IMR-90 (cell line): Measurements from ENCODE around the gene NHLRC3. TPM values are rescaled to one million over a fixed set of nuclear protein-coding genes. Genes with fewer than 3 reads are reported as not detected.

Experiments used
- ATAC-seq: fragments of 200-7000 bp; cut with Tn5 transposase; 2 replicates; pipeline ENCODE4 v1.9.1; 2020; ENCODE audit warnings: low read depth, mild to moderate bottlenecking, moderate library complexity
- BruUV-seq: library from RNA; stranded (reverse); fragments of 400-500 nt; replicated peaks from 2 replicates; lab custom pipeline; 2021; lab: Mats Ljungman, UMichigan
- CTCF ChIA-PET: fragments of 300-600 bp; formaldehyde crosslinking; extraction: SDS; loops from one replicate; lab custom pipeline; 2021; ENCODE audit warnings: antibody characterized with exemption; lab: Yijun Ruan, JAX
- POLR2A ChIA-PET: fragments of 300-600 bp; sonication (Branson Sonifier 250); formaldehyde crosslinking; loops from one replicate; lab custom pipeline; 2022; ENCODE audit warnings: antibody characterized with exemption; ENCODE audit not compliant: unreplicated experiment; lab: Charles Lee
- DNase-seq: peaks from one replicate; pipeline ENCODE4 v3.0.0; 2013
- H2AFZ ChIP-seq: replicated peaks from 2 replicates; pipeline ENCODE3; 2013; ENCODE audit warnings: low read length, mild to moderate bottlenecking; ENCODE audit not compliant: poor library complexity
- H2AK5ac ChIP-seq: 2 replicates; pipeline ENCODE4 v1.6.1; 2013; ENCODE audit warnings: low read depth, low read length, inconsistent platforms
- H2AK9ac ChIP-seq: replicated peaks from 2 replicates; pipeline ENCODE3; 2013; ENCODE audit warnings: mild to moderate bottlenecking, low read depth, low read length, moderate library complexity; ENCODE audit not compliant: poor library complexity
- H2BK120ac ChIP-seq: 2 replicates; pipeline ENCODE4 v1.6.1; 2013; ENCODE audit warnings: low read depth, low read length, inconsistent platforms
- H2BK15ac ChIP-seq: 3 replicates; pipeline ENCODE4 v1.6.1; 2013; ENCODE audit warnings: low read depth, low read length, inconsistent platforms
- H2BK20ac ChIP-seq: 2 replicates; pipeline ENCODE4 v1.6.1; 2013; ENCODE audit warnings: low read depth, mild to moderate bottlenecking, inconsistent platforms, low read length, moderate library complexity
- H2BK5ac ChIP-seq: 2 replicates; pipeline ENCODE4 v1.6.1; 2013; ENCODE audit warnings: mild to moderate bottlenecking, low read depth, low read length, inconsistent platforms; ENCODE audit not compliant: poor library complexity, severe bottlenecking
- H3K14ac ChIP-seq: replicated peaks from 2 replicates; pipeline ENCODE4 v1.6.1; 2013; ENCODE audit warnings: low read depth, low read length, inconsistent platforms
- H3K18ac ChIP-seq: 2 replicates; pipeline ENCODE4 v1.6.1; 2013; ENCODE audit warnings: low read depth, low read length, control low read depth
- H3K23ac ChIP-seq: 2 replicates; pipeline ENCODE4 v1.6.1; 2013; ENCODE audit warnings: low read depth, low read length, inconsistent platforms
- H3K27ac ChIP-seq: 2 replicates; pipeline ENCODE4 v1.5.1; 2013; ENCODE audit warnings: mild to moderate bottlenecking, control low read depth, low read length; ENCODE audit not compliant: insufficient read depth
- H3K27me3 ChIP-seq: 2 replicates; pipeline ENCODE4 v1.6.1; 2013; ENCODE audit warnings: low read length; ENCODE audit not compliant: control insufficient read depth, insufficient read depth
- H3K36me3 ChIP-seq: 2 replicates; pipeline ENCODE4 v1.6.1; 2013; ENCODE audit warnings: low read length, mixed read lengths; ENCODE audit not compliant: control insufficient read depth, insufficient read depth
- H3K4ac ChIP-seq: 2 replicates; pipeline ENCODE4 v1.6.1; 2013; ENCODE audit warnings: low read depth, low read length, inconsistent platforms
- H3K4me1 ChIP-seq: 2 replicates; pipeline ENCODE4 v1.6.1; 2013; ENCODE audit warnings: low read length, mixed read lengths; ENCODE audit not compliant: control insufficient read depth, insufficient read depth
- H3K4me2 ChIP-seq: 2 replicates; pipeline ENCODE4 v1.6.1; 2013; ENCODE audit warnings: low read depth, mild to moderate bottlenecking, control low read depth, low read length, moderate library complexity
- H3K4me3 ChIP-seq: 2 replicates; pipeline ENCODE4 v1.5.1; 2013; ENCODE audit warnings: low read depth, mild to moderate bottlenecking, control low read depth, low read length, moderate library complexity; ENCODE audit not compliant: insufficient read depth
- H3K56ac ChIP-seq: 2 replicates; pipeline ENCODE4 v1.6.1; 2013; ENCODE audit warnings: low read length, inconsistent platforms; ENCODE audit not compliant: insufficient read depth; ENCODE audit errors: extremely low read depth
- H3K79me1 ChIP-seq, 2 experiments: 2 replicates each; pipeline ENCODE4 v1.6.1; 2013; ENCODE audit warnings: low read length in 2 of 2, inconsistent platforms in 1 of 2, low read depth in 1 of 2
- H3K9ac ChIP-seq: 2 replicates; pipeline ENCODE4 v1.6.1; 2013; ENCODE audit warnings: low read depth, low read length, control low read depth
- H3K9me1 ChIP-seq: 2 replicates; pipeline ENCODE4 v1.6.1; 2013; ENCODE audit warnings: low read length, inconsistent platforms; ENCODE audit not compliant: insufficient read depth
- H3K9me3 ChIP-seq: 2 replicates; pipeline ENCODE4 v1.6.1; 2013; ENCODE audit warnings: low read length; ENCODE audit not compliant: control insufficient read depth, insufficient read depth
- H4K20me1 ChIP-seq: 2 replicates; pipeline ENCODE4 v1.6.1; 2013; ENCODE audit warnings: low read length, inconsistent platforms; ENCODE audit not compliant: insufficient read depth
- H4K5ac ChIP-seq: 2 replicates; pipeline ENCODE4 v1.6.1; 2013; ENCODE audit warnings: mild to moderate bottlenecking, low read depth, low read length, control low read depth
- H4K8ac ChIP-seq, 2 experiments: 2 replicates each; pipeline ENCODE4 v1.6.1; 2013; ENCODE audit warnings: low read depth in 2 of 2, low read length in 2 of 2, control low read depth in 1 of 2, inconsistent platforms in 1 of 2
- H4K91ac ChIP-seq: 2 replicates; pipeline ENCODE4 v1.6.1; 2013; ENCODE audit warnings: low read depth, low read length, inconsistent platforms; ENCODE audit not compliant: insufficient read depth
- BHLHE40 ChIP-seq: fragments of 150-350 bp; IDR thresholded peaks from 2 replicates; pipeline ENCODE4 v1.6.1; 2016; ENCODE audit warnings: mild to moderate bottlenecking, low read depth, low read length
- MAFK ChIP-seq: IDR thresholded peaks from 2 replicates; pipeline ENCODE4 v1.6.1; 2012; ENCODE audit warnings: low read depth, low read length, improper control_type of control experiment
- POLR2A ChIP-seq: IDR thresholded peaks from 2 replicates; pipeline ENCODE4 v1.6.1; 2012; ENCODE audit warnings: mild to moderate bottlenecking, low read depth, low read length
- RAD21 ChIP-seq: IDR thresholded peaks from 2 replicates; pipeline ENCODE4 v1.6.1; 2012; ENCODE audit warnings: low read length, improper control_type of control experiment
- RFX5 ChIP-seq: IDR thresholded peaks from 2 replicates; pipeline ENCODE4 v1.8.0; 2012; ENCODE audit warnings: low read depth, mild to moderate bottlenecking, low read length, moderate library complexity
- WGBS, 2 experiments: methylation state at CpG; one replicate each; pipeline versions ENCODE4 v1.1.5 to v1.1.7; 2013; ENCODE audit warnings: missing lambda C conversion rate in 2 of 2; ENCODE audit not compliant: insufficient read length in 1 of 2; ENCODE audit errors: extremely low coverage in 2 of 2; 5-methylcytosine and 5-hydroxymethylcytosine counted together
- dilution Hi-C: fragments of 300-500 bp; cut with HindIII; formaldehyde crosslinking; loops from one replicate; pipeline ENCODE4 v1.14.3; 2018; ENCODE audit warnings: low sequenced_read_pairs; ENCODE audit not compliant: unreplicated experiment
- in situ Hi-C: fragments of 300-500 bp; cut with MboI; formaldehyde crosslinking; loops from 3 replicates; pipeline ENCODE4 v1.14.3; 2019; ENCODE audit warnings: low sequenced_read_pairs, inconsistent platforms, mixed read lengths
- intact Hi-C: fragments of 100-400 bp; cut with micrococcal nuclease; formaldehyde crosslinking; loops from 2 replicates; pipeline ENCODE4 v1.10.0; 2022
- polyA plus RNA-seq, 3 experiments: library from polyadenylated mRNA; depleted of rRNA; stranded (reverse); fragments of >200 nt; gene quantifications; 2 replicates each; pipeline ENCODE4 v1.2.3, GENCODE V29; 2012; ENCODE audit warnings: low replicate concordance in 1 of 3
- total RNA-seq: library from RNA; depleted of rRNA; stranded (reverse); fragments of >200 nt; gene quantifications from 2 replicates; pipeline ENCODE4 v1.2.3, GENCODE V29; 2012
- TF ChIP-seq, protein P1 (sequence below): conservative IDR thresholded peaks from 2 replicates; pipeline ENCODE4 v1.5.1; 2012; ENCODE audit warnings: mild to moderate bottlenecking, low read depth, low read length, improper control_type of control experiment

The NHLRC3 gene
- total and polyA plus RNA-seq, 2 of the 4 experiments (the other 2 are of a cell fraction), result 3.0 to 4.2 TPM

- in situ Hi-C loops (no loop called here), dilution Hi-C loops (no loop called here), intact Hi-C loops (loop anchor here (10.0 kb wide), 1 partner anchor 383 kb away; no protein-coding TSS in a partner anchor)
- H3K4ac ChIP-seq, result no peak overlapping the region
- ChIA-PET POLR2A (interaction anchor here (0.6 kb wide), 1 partner anchor 219 kb away, joined by 5 read pairs; no protein-coding TSS in a partner anchor), CTCF (interaction anchor here (0.6 to 1.4 kb wide), 4 partner anchors 12 to 1739 kb away, joined by 3 to 4 read pairs (median 3); partner anchors contain the start of gene MRPS31)
- no peak for DNase-seq
- BruUV-seq, result no TSS peak
- no peak overlapping the region for H3K18ac ChIP-seq
- no peaks in the 10 kb centered on the region for H3K27me3 ChIP-seq
- no peak overlapping the region for H3K4me2 ChIP-seq
- H3K79me1 ChIP-seq, result peaks cover 12 to 33% of the 10 kb centered on the region in 2 experiments
- H4K91ac ChIP-seq, result no peak overlapping the region
- H3K27ac ChIP-seq, result no peak overlapping the region
- no peak overlapping the region for H2BK120ac ChIP-seq
- no peak overlapping the region for H3K23ac ChIP-seq
- no peak overlapping the region for H3K56ac ChIP-seq
- H3K9me3 ChIP-seq, result no peaks in the 10 kb centered on the region
- peaks cover 4% of the 10 kb centered on the region for H3K36me3 ChIP-seq
- WGBS, 2 experiments, result no CpG with 5 or more reads among the region's 1 CpG
- H4K8ac ChIP-seq, result no peak overlapping the region
- no peak overlapping the region for H3K14ac ChIP-seq
- H3K4me1 ChIP-seq, result peaks cover 2% of the 10 kb centered on the region; the same call in 1 of the 2 replicates
- no peak overlapping the region for H2AFZ ChIP-seq
- H2BK15ac ChIP-seq, result no peak overlapping the region
- H2AK9ac ChIP-seq, result no peak overlapping the region
- H2BK20ac ChIP-seq, result no peak overlapping the region
- H2BK5ac ChIP-seq, result no peak overlapping the region
- H3K4me3 ChIP-seq, result no peak overlapping the region
- peaks cover 4% of the 10 kb centered on the region; the same call in 1 of the 2 replicates for H4K20me1 ChIP-seq
- H3K9ac ChIP-seq, result no peak overlapping the region
- H2AK5ac ChIP-seq, result no peak overlapping the region
- no peak overlapping the region for H4K5ac ChIP-seq
- TF ChIP-seq POLR2A, result no peak
- no peak for TF ChIP-seq RAD21
- TF ChIP-seq, protein P1, sequence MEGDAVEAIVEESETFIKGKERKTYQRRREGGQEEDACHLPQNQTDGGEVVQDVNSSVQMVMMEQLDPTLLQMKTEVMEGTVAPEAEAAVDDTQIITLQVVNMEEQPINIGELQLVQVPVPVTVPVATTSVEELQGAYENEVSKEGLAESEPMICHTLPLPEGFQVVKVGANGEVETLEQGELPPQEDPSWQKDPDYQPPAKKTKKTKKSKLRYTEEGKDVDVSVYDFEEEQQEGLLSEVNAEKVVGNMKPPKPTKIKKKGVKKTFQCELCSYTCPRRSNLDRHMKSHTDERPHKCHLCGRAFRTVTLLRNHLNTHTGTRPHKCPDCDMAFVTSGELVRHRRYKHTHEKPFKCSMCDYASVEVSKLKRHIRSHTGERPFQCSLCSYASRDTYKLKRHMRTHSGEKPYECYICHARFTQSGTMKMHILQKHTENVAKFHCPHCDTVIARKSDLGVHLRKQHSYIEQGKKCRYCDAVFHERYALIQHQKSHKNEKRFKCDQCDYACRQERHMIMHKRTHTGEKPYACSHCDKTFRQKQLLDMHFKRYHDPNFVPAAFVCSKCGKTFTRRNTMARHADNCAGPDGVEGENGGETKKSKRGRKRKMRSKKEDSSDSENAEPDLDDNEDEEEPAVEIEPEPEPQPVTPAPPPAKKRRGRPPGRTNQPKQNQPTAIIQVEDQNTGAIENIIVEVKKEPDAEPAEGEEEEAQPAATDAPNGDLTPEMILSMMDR, result no peak
- no peak for TF ChIP-seq RFX5
- no peak for TF ChIP-seq BHLHE40
- TF ChIP-seq MAFK, result no peak
- no peak for ATAC-seq
- no peaks in the 10 kb centered on the region; the same call in 1 of the 2 replicates for H3K9me1 ChIP-seq
These were observed 6.1 kb upstream of the NHLRC3 start for GRCh38 chr13:39032150-39032549.
